Liver (tissue), 3 donors: ENCODE measurements around the gene PTPA.
A peak's percentile ranks its signal among the peaks of the same experiment; 100 is the strongest.

ENCODE experiments used
- CTCF ChIP-seq: fragments of 150-350 bp; IDR thresholded peaks from 2 replicates; pipeline ENCODE4 v1.5.1; 2017; ENCODE audit warnings: improper control_type of control experiment, low read depth, low read length; ENCODE audit not compliant: missing input control
- EGR1 ChIP-seq, 2 donors: IDR thresholded peaks; 2 replicates each; pipeline ENCODE4 v1.6.1; 2016 to 2018; ENCODE audit warnings: antibody characterized with exemption in 2 of 2, low read depth in 2 of 2
- GABPA ChIP-seq, 2 donors: IDR thresholded peaks in 1 of 2; conservative IDR thresholded peaks in 1 of 2; 2 replicates each; pipeline ENCODE4 v1.6.1; 2016; ENCODE audit warnings: antibody characterized with exemption in 2 of 2, mild to moderate bottlenecking in 1 of 2, moderate library complexity in 1 of 2
- MAX ChIP-seq: IDR thresholded peaks from 2 replicates; pipeline ENCODE4 v1.6.1; 2016; ENCODE audit warnings: antibody characterized with exemption
- RAD21 ChIP-seq, 2 donors: IDR thresholded peaks; 2 replicates each; pipeline ENCODE4 v1.6.1; 2016; ENCODE audit warnings: antibody characterized with exemption in 2 of 2, mild to moderate bottlenecking in 2 of 2
- SP1 ChIP-seq: IDR thresholded peaks from 2 replicates; pipeline ENCODE4 v1.6.1; 2018; ENCODE audit warnings: antibody characterized with exemption, mild to moderate bottlenecking
- YY1 ChIP-seq: IDR thresholded peaks from 2 replicates; pipeline ENCODE4 v1.6.1; 2016; ENCODE audit warnings: antibody characterized with exemption, mild to moderate bottlenecking
- ZBTB33 ChIP-seq: IDR thresholded peaks from 2 replicates; pipeline ENCODE4 v1.6.1; 2016; ENCODE audit warnings: antibody characterized with exemption
- donor health status: healthy.
- donor health status: healthy.

GRCh38 chr9:129139993-129140396 lies 28.8 kb downstream of the PTPA start:
- no peak for TF ChIP-seq CTCF
- TF ChIP-seq SP1, result peak; percentile 85
- peak; percentile 45 for TF ChIP-seq ZBTB33
- TF ChIP-seq GABPA (IDR thresholded peaks at IDR 0.05 in 1 of 2, conservative IDR thresholded peaks at IDR 0.05 in 1 of 2), result peak; percentile 57 to 82
- peak; percentile 49 to 51 for TF ChIP-seq RAD21 (IDR thresholded peaks at IDR 0.05)
- TF ChIP-seq MAX, result peak; percentile 19
- TF ChIP-seq YY1, result peak; percentile 98
- TF ChIP-seq EGR1 (IDR thresholded peaks at IDR 0.05; ENCODE audit: low read depth in 2 of 2), result peak in 1 of 2 donors; percentile 66
